GM12864 (cell line): ENCODE data around the gene PLXNC1.

Experiments
- DNase-seq: peaks from one replicate; pipeline ENCODE4 v3.0.0-alpha.2; 2011; ENCODE audit warnings: low read depth
- H3K4me3 ChIP-seq: 2 replicates; pipeline ENCODE4 v1.5.1; 2011; ENCODE audit warnings: mild to moderate bottlenecking, low read depth, low read length, control low read depth
- TF ChIP-seq, protein P1 (sequence below): IDR thresholded peaks from 2 replicates; pipeline ENCODE4 v1.5.1; 2011; ENCODE audit warnings: low read depth, mild to moderate bottlenecking, moderate library complexity, low read length, control low read depth, inconsistent platforms; ENCODE audit errors: missing control alignments

PLXNC1 gene

DNA sequence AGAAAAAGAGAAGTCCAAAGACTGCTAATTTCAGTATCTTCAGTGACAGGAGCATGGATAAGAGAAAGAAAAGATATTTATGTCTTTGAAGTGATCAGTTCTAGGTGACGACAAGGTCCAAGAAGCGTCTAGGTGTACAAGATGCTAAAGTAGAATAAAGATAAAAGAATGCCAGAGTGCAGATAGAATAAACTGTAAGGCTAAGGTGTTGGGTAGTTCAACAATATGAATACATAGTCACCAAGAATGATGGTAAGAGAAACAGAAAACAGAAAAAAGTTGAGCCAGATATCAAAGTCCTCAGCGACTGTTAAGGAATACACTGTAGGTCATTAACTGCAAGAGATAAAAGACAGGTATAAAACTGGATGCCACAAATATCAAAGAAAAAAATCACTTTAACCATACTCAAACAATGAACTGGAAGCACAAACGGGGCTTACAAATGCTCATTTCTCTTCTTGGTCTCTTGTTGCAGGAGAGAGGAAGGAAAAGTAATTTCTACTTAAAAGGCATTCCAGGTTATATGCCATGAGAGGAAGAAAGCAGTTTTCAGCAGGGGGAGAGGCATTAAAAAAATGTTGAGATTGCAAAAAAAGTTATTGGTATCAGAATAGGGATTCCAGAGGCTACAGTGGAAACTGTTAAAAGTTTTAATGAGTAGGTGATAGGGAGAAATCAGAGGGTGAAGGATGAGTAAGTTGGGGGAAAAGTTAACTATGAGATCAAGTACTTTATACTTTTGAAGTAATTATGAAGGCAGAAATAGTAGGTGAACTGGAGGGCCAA is 189.8 kb downstream of the PLXNC1 start:
- no peak for DNase-seq
- no peak overlapping the region for H3K4me3 ChIP-seq
- TF ChIP-seq, protein P1, sequence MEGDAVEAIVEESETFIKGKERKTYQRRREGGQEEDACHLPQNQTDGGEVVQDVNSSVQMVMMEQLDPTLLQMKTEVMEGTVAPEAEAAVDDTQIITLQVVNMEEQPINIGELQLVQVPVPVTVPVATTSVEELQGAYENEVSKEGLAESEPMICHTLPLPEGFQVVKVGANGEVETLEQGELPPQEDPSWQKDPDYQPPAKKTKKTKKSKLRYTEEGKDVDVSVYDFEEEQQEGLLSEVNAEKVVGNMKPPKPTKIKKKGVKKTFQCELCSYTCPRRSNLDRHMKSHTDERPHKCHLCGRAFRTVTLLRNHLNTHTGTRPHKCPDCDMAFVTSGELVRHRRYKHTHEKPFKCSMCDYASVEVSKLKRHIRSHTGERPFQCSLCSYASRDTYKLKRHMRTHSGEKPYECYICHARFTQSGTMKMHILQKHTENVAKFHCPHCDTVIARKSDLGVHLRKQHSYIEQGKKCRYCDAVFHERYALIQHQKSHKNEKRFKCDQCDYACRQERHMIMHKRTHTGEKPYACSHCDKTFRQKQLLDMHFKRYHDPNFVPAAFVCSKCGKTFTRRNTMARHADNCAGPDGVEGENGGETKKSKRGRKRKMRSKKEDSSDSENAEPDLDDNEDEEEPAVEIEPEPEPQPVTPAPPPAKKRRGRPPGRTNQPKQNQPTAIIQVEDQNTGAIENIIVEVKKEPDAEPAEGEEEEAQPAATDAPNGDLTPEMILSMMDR: no peak

GRCh38 chr12:94340573-94340972 is 192.2 kb downstream of the PLXNC1 start:
- no peak overlapping the region for H3K4me3 ChIP-seq
- no peak for DNase-seq
- TF ChIP-seq, protein P1: no peak

DNA sequence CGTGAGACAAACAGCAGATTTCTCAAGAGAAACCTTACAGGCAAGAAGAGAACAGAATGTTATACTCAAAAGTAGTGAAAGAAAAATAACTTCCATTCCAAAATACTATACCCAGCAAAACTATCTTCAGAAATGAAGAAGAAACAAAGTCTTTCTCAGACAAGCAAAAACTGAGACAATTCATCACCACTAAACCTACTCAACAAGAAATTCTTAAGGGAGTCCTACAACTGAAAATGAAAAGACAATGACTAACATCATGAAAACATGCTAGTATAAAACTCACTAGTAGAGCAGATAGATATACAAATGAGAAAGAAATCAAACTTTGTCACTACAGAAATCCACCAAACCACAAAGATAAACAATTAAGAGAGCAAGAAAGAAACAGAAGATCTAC is 204.8 kb downstream of the PLXNC1 start:
- TF ChIP-seq, protein P1: no peak
- H3K4me3 ChIP-seq: no peak overlapping the region
- DNase-seq: no peak
